CD4-positive, alpha-beta T cell treated with Interleukin-4 for 4 hours (primary cell): ENCODE data around the gene OMD.
A peak's percentile ranks its signal among the peaks of the same experiment; 100 is the strongest.

Experiments used
- DNase-seq: peaks from one replicate; pipeline ENCODE4 v3.0.0-alpha.2; 2020

Gene OMD

GRCh38 chr9:92408747-92409478, 15.4 kb downstream of the OMD start:
- no peak for DNase-seq

GRCh38 chr9:92407818-92408217, 16.5 kb downstream of the OMD start:
- no peak for DNase-seq

GRCh38 chr9:92406477-92406876, 17.8 kb downstream of the OMD start:
- peak; percentile 58 for DNase-seq

- DNase-seq = no peak
Measured at GRCh38 chr9:92405818-92406217, 18.5 kb downstream of the OMD start.

GRCh38 chr9:92404042-92404836, 20.0 kb downstream of the OMD start, which contains the start of gene OGN:
OGN (minus strand) TSS chr9:92404578; CDS start chr9:92403407, 1,171 bp downstream.
- no peak for DNase-seq

- DNase-seq = no peak
Measured at GRCh38 chr9:92402826-92403745, 21.2 kb downstream of the OMD start.

- no peak for DNase-seq
Measured at GRCh38 chr9:92402360-92402759, 21.9 kb downstream of the OMD start.

GRCh38 chr9:92397853-92398252, 26.4 kb downstream of the OMD start:
- DNase-seq = no peak

- DNase-seq = no peak
Measured at GRCh38 chr9:92395617-92396016, 28.7 kb downstream of the OMD start.

- no peak for DNase-seq
Measured at GRCh38 chr9:92393686-92394085, 30.6 kb downstream of the OMD start.

- DNase-seq = no peak
Measured at GRCh38 chr9:92392690-92393089, 31.6 kb downstream of the OMD start.

GRCh38 chr9:92385953-92386352, 38.3 kb downstream of the OMD start:
- DNase-seq = no peak

- no peak for DNase-seq
Measured at GRCh38 chr9:92385477-92385876, 38.8 kb downstream of the OMD start.

- DNase-seq = no peak
Measured at GRCh38 chr9:92385001-92385400, 39.3 kb downstream of the OMD start.

- no peak for DNase-seq
Measured at GRCh38 chr9:92384375-92384774, 39.9 kb downstream of the OMD start.

GRCh38 chr9:92381775-92382174, 42.5 kb downstream of the OMD start:
- no peak for DNase-seq

GRCh38 chr9:92380603-92381002, 43.7 kb downstream of the OMD start:
- DNase-seq = no peak

GRCh38 chr9:92378865-92379560, 45.3 kb downstream of the OMD start:
- DNase-seq = peak; percentile 15

- DNase-seq = no peak
Measured at GRCh38 chr9:92377876-92378275, 46.4 kb downstream of the OMD start.

GRCh38 chr9:92373167-92373566, 51.1 kb downstream of the OMD start:
- no peak for DNase-seq

- DNase-seq = no peak
Measured at GRCh38 chr9:92369075-92369474, 55.2 kb downstream of the OMD start.
